HG02970 (cell line): ENCODE data around the gene SLC39A3.

ENCODE experiments used
- ATAC-seq: cut with Tn5 transposase; IDR thresholded peaks from one replicate; pipeline ENCODE4 v1.9.1; 2021; ENCODE audit warnings: mild to moderate bottlenecking, moderate library complexity, moderate number of reproducible peaks; ENCODE audit not compliant: unreplicated experiment, low FRiP score

SLC39A3 gene

DNA sequence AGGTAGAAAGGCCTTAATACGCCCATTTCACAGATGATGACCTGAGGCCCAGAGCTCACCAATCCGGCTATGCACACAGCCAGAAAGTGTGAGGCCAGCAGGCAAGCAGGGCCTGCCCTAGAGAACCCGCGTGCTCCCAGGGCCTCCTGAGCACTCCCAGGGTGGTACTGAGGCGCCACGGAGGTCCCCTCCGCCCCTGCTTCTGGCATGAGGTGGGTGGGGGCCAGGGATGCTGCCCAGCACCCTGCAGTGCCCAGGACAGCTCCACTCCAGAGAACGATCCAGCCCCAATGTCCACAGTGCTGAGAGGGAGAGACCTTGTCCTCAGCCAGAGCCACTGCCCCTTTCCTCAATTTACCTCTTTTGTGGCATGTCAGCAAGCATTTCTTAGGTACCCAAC lies 29.4 kb upstream of the SLC39A3 start:
- no peak for ATAC-seq

DNA sequence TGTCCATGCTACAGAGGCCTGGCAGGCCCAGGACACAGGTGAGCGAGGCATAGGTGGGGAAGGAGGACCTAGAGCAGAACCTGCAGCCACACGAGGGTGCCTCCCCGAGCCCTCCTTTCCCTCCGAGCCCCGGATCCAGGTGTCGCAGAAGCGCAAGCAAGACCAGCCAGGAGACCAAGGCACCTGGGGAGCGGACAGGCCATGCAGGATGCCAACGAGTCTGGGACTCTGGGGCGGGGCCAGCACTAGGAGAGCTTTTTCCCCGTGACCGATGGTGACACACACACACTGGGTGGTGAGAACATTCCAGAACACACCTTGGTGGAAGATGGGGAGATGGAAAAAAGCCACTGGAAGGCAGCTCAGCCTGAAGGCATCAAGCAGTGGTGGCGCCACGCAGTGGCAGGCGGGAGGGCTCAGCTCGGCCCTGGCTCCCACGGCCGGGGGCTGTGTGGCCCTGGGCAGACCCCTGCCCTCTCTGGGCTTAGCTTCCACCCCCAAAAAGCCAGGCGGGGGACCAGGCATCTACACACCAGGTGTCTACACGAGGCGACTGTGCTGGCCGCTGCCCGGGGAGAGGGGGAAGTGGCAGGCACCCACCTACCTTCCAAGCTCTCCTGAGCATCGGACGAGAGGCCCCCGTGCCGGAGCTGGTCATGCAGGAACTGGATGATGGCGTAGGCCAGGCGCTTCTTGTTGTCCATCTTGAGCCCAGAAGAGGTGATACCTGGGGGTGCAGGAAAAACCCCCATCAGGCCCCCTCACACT lies 28.7 kb upstream of the SLC39A3 start:
- no peak for ATAC-seq

- ATAC-seq: no peak
Measured at GRCh38 chr19:2767688-2768087, 27.9 kb upstream of the SLC39A3 start.

GRCh38 chr19:2766594-2767372 lies 27.0 kb upstream of the SLC39A3 start:
- no peak for ATAC-seq

DNA sequence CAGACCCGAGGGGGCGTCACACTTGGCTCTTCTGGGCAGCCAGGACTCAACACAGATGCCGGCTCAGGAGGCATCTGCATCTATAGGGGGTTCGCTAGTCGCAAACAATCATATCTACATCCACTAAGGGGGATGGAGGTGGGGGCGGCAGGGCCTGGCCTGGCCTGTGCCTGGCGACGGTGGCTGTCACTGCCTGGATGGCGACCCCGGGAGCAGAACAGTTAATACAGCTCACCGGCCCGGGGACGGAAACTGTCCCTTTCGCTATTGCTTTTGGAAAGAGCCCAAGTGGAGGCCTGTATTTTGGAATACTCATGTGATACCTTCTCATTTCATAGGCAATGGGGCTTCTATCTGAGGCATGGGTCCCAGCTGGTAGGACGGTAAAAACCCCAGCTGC lies 25.6 kb upstream of the SLC39A3 start:
- ATAC-seq: no peak

GRCh38 chr19:2764945-2765344 lies 25.1 kb upstream of the SLC39A3 start:
- no peak for ATAC-seq

DNA sequence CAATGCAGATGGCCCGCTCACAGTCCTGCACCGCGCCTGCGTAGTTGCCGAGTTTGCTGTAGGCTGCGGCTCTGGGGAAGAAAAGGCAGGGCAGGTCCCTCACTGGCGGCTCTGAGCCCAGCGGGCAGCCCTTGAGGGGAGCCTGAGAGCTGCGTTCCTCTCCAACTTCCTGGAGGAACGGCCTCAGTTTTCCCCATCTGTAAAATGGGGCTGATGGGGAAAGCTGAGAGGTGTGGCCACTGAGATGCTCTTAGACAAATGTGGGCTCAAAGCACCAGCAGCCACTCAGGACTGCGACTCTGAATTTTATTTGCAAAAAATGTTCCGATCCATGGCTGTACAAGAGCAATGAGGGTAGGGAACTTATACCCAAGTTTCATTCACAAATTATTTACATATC lies 23.9 kb upstream of the SLC39A3 start:
- no peak for ATAC-seq

DNA sequence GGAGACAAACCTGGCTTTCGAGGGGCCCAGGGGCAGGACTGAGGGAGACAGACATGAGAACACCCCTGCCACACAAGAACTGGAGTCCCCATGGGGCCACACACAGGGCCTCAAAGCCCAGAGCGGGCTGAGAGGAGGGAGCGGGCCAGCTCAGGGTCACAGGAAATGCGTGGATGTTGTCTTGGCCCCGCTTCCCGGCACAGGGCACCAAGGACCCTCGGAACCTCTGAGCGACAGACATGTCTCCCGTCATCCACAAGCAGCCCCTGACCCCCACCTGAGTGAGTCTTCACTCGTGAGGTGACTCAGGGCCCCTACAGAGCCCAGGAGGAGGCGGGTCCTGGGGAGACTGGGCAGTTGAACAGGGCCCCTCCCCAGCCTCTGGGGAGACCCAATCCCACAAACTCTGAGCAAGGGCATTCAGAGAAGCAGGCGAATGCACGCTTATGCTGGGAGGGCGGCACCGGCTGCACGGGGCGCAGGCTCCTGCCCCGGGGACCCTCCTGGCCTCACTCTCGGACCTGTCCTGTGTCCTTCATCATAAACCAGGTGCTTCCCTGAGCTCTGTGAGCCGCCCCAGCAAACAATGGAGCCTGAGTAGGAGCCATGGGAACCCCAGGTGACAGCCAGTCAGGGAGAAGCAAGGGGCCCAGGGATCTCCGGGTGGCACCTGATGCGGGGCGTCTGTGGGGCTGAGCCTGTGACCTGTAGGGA lies 23.1 kb upstream of the SLC39A3 start:
- no peak for ATAC-seq

DNA sequence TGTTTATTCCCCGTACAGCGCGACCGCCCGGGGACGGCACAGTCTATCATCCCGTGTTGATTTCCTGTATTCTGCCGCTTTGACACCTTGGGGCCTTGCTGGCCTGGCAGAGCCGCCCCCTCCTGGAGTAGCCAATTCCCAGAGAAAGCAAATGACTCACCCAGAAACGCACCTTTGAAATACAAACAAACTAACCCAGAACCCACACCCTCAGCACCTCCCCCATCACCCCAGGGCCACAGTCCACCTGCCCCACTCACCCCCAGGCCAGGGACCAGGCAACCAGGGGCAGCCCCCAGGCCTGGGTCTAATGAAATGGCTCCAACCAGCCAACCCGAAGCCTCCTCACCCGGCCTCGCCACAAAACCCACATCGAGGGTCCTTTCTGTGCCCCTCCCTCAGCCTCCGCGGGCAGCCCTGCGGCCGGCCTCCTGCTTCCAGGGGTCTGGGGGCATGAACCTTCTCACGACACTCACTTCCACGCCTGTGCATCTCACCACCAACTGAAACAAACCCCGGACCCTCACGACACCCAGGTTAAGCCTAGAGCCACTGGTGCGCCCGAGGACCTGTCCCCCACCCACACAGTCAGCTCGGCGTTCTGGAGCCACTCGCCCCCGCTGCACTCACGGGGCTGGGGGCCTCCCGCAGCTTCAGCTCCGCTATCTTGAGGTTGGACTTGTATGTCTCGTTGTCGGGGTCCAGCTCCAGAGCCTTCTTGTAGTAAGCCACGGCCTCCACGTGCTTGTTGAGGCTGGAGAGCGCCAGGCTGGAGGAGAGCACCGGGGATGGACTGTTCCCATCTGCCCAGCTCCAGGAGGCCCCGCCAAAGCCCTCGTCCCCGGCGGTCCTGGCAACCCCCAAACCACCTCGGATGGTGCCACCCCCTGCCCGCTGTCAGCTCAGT lies 22.3 kb upstream of the SLC39A3 start:
- no peak for ATAC-seq

DNA sequence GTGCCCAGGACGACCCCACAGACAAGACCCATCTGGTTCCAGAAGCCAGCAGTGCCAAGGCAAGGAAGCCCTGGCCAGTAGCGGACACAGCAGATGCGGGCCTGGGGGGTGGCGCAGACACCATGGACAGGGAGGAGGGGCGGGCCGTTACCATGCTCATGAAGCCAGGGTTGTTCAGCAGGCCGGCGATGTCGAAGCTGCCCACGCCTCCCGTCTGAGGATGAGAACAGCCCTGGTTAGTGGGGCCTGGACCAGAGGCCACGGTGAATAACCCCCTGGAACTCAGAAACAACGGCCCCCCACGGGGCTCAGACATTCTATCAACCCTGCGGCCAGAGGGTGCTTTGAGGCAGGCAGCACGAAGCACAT lies 21.5 kb upstream of the SLC39A3 start:
- no peak for ATAC-seq

GRCh38 chr19:2759965-2760364 lies 20.1 kb upstream of the SLC39A3 start:
- no peak for ATAC-seq

DNA sequence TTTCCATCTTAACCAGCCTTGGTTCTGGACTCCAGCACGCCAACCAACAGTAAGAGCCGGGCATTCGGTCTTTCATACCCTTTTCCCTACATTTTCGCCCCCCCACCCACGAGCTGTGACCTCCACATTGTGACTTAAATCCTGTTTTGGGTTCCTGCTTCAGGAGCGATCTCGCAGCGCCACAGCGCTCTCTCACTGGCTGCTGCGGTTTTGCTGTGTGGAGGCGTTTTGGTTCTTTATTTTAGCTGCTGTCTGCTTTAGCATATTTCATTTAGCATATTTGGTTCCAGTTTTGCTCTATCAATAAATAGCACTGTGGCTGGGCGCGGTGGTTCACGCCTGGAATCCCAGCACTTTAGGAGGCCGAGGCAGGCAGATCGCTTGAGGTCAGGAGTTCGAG lies 19.5 kb upstream of the SLC39A3 start:
- ATAC-seq: no peak

GRCh38 chr19:2758601-2759313 lies 18.9 kb upstream of the SLC39A3 start:
- ATAC-seq: no peak

DNA sequence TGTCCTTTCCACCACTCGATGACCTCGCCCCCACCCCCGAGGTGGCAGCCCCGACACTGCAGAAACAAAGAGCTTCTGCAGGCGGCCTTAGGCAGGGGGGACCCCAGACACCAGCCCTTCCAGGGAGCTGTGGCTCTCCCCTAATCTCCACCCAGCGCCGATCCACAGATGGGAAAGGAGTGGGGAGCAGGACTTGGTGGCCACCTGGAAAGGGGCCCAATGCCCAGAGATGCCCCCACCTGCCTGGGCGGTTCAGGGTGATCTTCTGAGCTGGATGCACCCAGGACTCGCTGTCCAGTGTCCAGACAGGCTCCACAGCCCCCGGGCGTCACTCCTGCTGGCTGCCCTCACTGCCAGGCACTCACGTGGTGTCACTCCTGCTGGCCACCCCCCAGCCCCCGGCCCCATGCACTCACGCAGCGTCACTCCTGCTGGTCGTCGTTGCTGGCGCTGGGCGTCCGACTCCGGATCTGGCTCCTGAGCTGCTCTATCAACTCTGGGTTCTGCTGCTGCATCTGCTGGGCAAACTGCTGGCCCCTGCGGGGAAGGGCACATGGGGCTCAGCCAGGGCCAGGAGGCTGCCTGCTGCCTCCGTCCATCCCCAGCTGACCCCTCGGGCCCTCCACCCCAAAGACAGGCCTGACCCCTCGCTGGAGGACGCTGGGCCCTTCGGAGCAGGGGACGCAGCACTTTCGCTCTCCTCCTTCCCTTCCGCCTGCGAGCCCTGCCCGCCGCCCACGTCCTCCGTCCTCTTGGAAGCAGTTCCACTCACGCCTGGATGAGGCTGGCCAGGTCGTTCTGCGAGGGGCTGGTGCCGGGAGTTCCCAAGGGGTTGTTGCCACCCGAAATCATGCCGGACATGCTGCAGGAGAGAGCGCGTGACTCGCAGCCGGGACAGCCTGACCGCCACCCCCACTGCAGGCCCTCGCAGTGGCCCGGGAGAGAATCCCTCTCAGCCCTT lies 17.4 kb upstream of the SLC39A3 start:
- no peak for ATAC-seq

DNA sequence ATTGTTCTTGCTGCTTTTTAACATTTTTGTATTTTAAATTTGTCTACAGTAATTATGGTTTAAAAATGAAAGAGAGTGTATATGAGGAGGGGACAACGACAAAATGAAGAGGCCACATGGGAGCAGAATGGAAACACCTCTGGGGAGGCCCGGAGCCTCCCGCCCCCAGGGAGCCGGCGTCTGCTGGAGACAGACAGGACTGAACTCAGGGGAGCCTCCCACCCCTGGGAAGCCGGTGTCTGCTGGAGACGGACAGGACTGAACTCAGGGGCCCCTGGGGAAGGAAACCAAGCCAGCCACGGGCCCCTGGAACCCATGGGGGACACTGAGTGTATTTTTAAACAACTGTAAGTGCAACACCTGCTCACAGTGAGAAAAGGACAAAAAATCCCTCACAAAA lies 16.7 kb upstream of the SLC39A3 start:
- ATAC-seq: no peak

DNA sequence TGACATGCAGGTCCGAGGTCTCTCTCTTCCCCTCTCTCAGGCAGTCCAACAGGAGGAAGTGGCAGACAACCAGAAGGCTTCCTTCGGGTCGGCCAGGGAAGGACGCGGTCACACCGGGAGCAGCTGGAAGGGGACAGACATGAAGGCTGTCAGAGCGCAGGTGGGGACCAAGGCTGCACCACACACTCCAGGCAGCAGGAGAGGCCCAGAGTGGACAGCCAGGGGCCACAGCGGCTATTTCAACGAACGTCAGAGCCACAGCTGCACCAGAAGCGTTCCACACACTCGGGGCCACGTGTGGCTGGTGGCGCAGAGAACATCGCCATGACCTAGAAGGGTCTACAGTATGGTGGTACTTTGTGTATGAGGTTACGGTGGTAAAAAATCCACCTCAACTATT lies 16.0 kb upstream of the SLC39A3 start:
- no peak for ATAC-seq

- ATAC-seq: no peak
Measured at GRCh38 chr19:2755448-2755705, 15.6 kb upstream of the SLC39A3 start.

GRCh38 chr19:2754659-2755447 lies 15.0 kb upstream of the SLC39A3 start:
- ATAC-seq: no peak
